HepG2 (cell line): ENCODE data around the gene TCF7L2. TPM values are rescaled to one million over a fixed set of nuclear protein-coding genes. Genes with fewer than 3 reads are reported as not detected.

Source experiments
- ATAC-seq: fragments of 200-7000 bp; cut with Tn5 transposase; 3 replicates; pipeline ENCODE4 v1.9.1; 2020; ENCODE audit warnings: mild to moderate bottlenecking, moderate library complexity
- BruUV-seq: library from RNA; stranded (reverse); fragments of 400-500 nt; replicated peaks from 2 replicates; lab custom pipeline; 2021; lab: Mats Ljungman, UMichigan
- CTCF ChIA-PET: fragments of 300-600 bp; formaldehyde crosslinking; extraction: SDS; loops from one replicate; lab custom pipeline; 2021; ENCODE audit warnings: low total read pairs, inconsistent platforms, low intra/inter-chr PET ratio; lab: Yijun Ruan, JAX
- POLR2A ChIA-PET: fragments of 350-600 bp; sonication (Branson Sonifier 250); formaldehyde crosslinking; loops from one replicate; lab custom pipeline; 2020; ENCODE audit warnings: antibody characterized with exemption, inconsistent platforms; lab: Yijun Ruan, JAX
- DNase-seq: peaks from one replicate; pipeline ENCODE4 v3.0.0-alpha.2; 2015; ENCODE audit warnings: low spot score
- FAIRE-seq: peaks from 3 replicates; lab custom pipeline; 2011; peaks lifted over from hg19 to GRCh38; lab: Jason Lieb, UNC
- H2AFZ ChIP-seq: one replicate; pipeline ENCODE4 v1.6.1; 2011; ENCODE audit warnings: low read length, inconsistent platforms
- H3K27ac ChIP-seq: fragments of 300-600 bp; 3 replicates; pipeline ENCODE4 v1.8.0; 2011; ENCODE audit warnings: mixed run types, mild to moderate bottlenecking, mixed read lengths, low read length, inconsistent platforms; ENCODE audit not compliant: insufficient read depth; ENCODE audit errors: extremely low read length
- H3K27me3 ChIP-seq, 2 experiments: fragments of 200-600 bp in 1 of 2; 2 replicates in 1 of 2; 3 replicates in 1 of 2; pipeline versions ENCODE4 v1.6.0 to v1.8.0; 2011; ENCODE audit warnings: low read length in 2 of 2, mild to moderate bottlenecking in 2 of 2, moderate library complexity in 2 of 2, inconsistent platforms in 1 of 2; ENCODE audit not compliant: insufficient read depth in 2 of 2, control insufficient read depth in 1 of 2
- H3K36me3 ChIP-seq, 2 experiments: fragments of 200-600 bp in 1 of 2; replicated peaks in 1 of 2; 2 replicates in 1 of 2; 3 replicates in 1 of 2; pipeline versions ENCODE4 v1.5.1 to v1.8.0; 2011; ENCODE audit warnings: low read length in 2 of 2, inconsistent platforms in 1 of 2; ENCODE audit not compliant: insufficient read depth in 2 of 2, control insufficient read depth in 1 of 2
- H3K4me1 ChIP-seq: 2 replicates; pipeline ENCODE4 v1.5.1; 2012; ENCODE audit warnings: low read length, inconsistent platforms; ENCODE audit not compliant: insufficient read depth
- H3K4me2 ChIP-seq: 2 replicates; pipeline ENCODE4 v1.6.0; 2011; ENCODE audit warnings: low read depth, low read length, inconsistent platforms
- H3K4me3 ChIP-seq, 3 experiments: fragments of 200-600 bp in 1 of 3; sonication (generic), shearing (Covaris generic) in 1 of 3; replicated peaks in 1 of 3; 2 replicates each; pipeline ENCODE4 v1.5.1; 2011 to 2016; ENCODE audit warnings: low read length in 3 of 3, inconsistent platforms in 2 of 3, low read depth in 2 of 3, mild to moderate bottlenecking in 2 of 3, control low read depth in 1 of 3, mixed read lengths in 1 of 3; ENCODE audit not compliant: insufficient read depth in 1 of 3
- H3K79me2 ChIP-seq: one replicate; pipeline ENCODE4 v1.6.1; 2011; ENCODE audit warnings: low read length, inconsistent platforms; ENCODE audit not compliant: insufficient read depth
- H3K9ac ChIP-seq: 2 replicates; pipeline ENCODE4 v1.6.0; 2011; ENCODE audit warnings: mild to moderate bottlenecking, low read depth, low read length, inconsistent platforms; ENCODE audit not compliant: insufficient read depth
- H3K9me3 ChIP-seq: 2 replicates; pipeline ENCODE4 v1.5.1; 2012; ENCODE audit warnings: mild to moderate bottlenecking, low read length
- H4K20me1 ChIP-seq: 2 replicates; pipeline ENCODE4 v1.6.0; 2011; ENCODE audit warnings: inconsistent platforms, mild to moderate bottlenecking, low read length, moderate library complexity; ENCODE audit not compliant: insufficient read depth
- MAFK ChIP-seq, 2 experiments: IDR thresholded peaks in 1 of 2; conservative IDR thresholded peaks in 1 of 2; 2 replicates each; pipeline ENCODE4 v1.6.1; 2011; ENCODE audit warnings: improper control_type of control experiment in 2 of 2, low read length in 2 of 2
- MED8 ChIP-seq: sonication (generic); formaldehyde crosslinking; IDR thresholded peaks from 2 replicates; pipeline ENCODE4 v1.8.1; 2023; ENCODE audit warnings: mild to moderate bottlenecking, missing genetic modification reagents; ENCODE audit not compliant: insufficient replicate concordance
- POLR2A ChIP-seq, 2 experiments: IDR thresholded peaks; 2 replicates each; pipeline ENCODE4 v1.6.1; 2011; ENCODE audit warnings: low read depth in 2 of 2, low read length in 2 of 2, mild to moderate bottlenecking in 1 of 2, moderate library complexity in 1 of 2; ENCODE audit not compliant: insufficient read depth in 1 of 2
- ZNF160 ChIP-seq: sonication (generic); formaldehyde crosslinking; IDR thresholded peaks from 2 replicates; pipeline ENCODE4 v1.8.0; 2022; ENCODE audit warnings: mild to moderate bottlenecking, inconsistent platforms, missing genetic modification reagents
- ZNF331 ChIP-seq: sonication (generic); formaldehyde crosslinking; IDR thresholded peaks from 2 replicates; pipeline ENCODE4 v1.4.0; 2020; ENCODE audit warnings: missing genetic modification reagents
- ZNF451 ChIP-seq: sonication (generic); formaldehyde crosslinking; IDR thresholded peaks from 2 replicates; pipeline ENCODE4 v1.5.0; 2020; ENCODE audit warnings: mild to moderate bottlenecking, missing genetic modification reagents
- WGBS: methylation state at CpG from one replicate; pipeline ENCODE4 v1.1.6; 2017; ENCODE audit warnings: low lambda C conversion rate; 5-methylcytosine and 5-hydroxymethylcytosine counted together
- in situ Hi-C: cut with HindIII; loops from 2 replicates; pipeline ENCODE4 v1.10.0; 2017; ENCODE audit warnings: low pct_unique_long_range_greater_than_20kb; ENCODE audit not compliant: extremely low pct_ligation_motif_present
- intact Hi-C: fragments of 100-400 bp; cut with micrococcal nuclease; formaldehyde crosslinking; loops from one replicate; pipeline ENCODE4 v1.10.0; 2022; ENCODE audit not compliant: unreplicated experiment
- polyA plus RNA-seq, 8 experiments: library from polyadenylated mRNA; depleted of rRNA in 3 of 8; stranded (reverse) in 7 of 8; unstranded in 1 of 8; fragments of >200 nt; fragmentation: Illumina TruSeq in 4 of 8; extraction: Trizol in 4 of 8; gene quantifications; 2 replicates each; pipeline versions ENCODE4 v1.2.1 to v1.2.3, GENCODE V29; 2011 to 2016; ENCODE audit warnings: low read depth in 4 of 8, missing spikeins in 1 of 8, mixed read lengths in 1 of 8; ENCODE audit not compliant: insufficient read depth in 1 of 8
- total RNA-seq, 5 experiments: library from RNA; depleted of rRNA; stranded (reverse); fragments of >200 nt; fragmentation: Illumina TruSeq; extraction: Trizol; gene quantifications; 2 replicates each; pipeline ENCODE4 v1.2.3, GENCODE V29; 2016; ENCODE audit warnings: low read depth in 1 of 5
- TF ChIP-seq, protein P1 (sequence below): sonication (generic); formaldehyde crosslinking; IDR thresholded peaks from 2 replicates; pipeline ENCODE4 v1.5.0; 2020; ENCODE audit warnings: missing genetic modification reagents, mild to moderate bottlenecking, borderline replicate concordance
- TF ChIP-seq, protein P2 (sequence below): IDR thresholded peaks from 2 replicates; pipeline ENCODE4 v1.6.1; 2012; ENCODE audit warnings: low read length, improper control_type of control experiment

Gene TCF7L2
- total and polyA plus RNA-seq, 2 of the 13 experiments (the other 11 are each of a cell fraction or from before 2014, with no cell fraction given): 3.9 to 13.7 TPM

DNA sequence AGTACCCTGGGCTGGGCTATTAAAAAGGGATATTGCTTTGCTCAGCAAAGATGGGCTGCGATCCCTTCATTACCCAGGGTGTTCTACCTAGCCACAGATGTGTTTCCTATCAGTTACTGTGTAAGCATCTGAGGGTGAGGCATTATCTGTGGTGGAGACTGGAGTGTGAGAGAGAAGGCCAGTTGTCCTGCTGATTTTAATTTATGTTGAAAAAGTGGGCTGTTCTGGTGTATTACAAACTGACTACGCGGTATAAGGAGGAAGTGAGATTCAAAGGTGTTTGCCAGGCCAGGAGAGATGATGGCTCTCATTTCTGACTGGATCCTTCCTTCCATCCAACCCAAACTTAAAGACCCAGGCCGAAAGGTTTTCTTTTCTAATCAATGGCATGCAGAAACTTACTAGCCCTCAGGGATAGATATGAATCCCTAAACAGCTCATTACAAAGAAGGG, 7.6 kb downstream of the TCF7L2 start:
- ATAC-seq (no peak), DNase-seq (no peak), FAIRE-seq (no peak)
- H3K27ac ChIP-seq: no peak overlapping the region
- H3K79me2 ChIP-seq: peaks cover 95% of the 10 kb centered on the region
- CTCF ChIA-PET: no interaction called here
- H2AFZ ChIP-seq: no peak overlapping the region
- POLR2A ChIA-PET: no interaction called here
- peaks cover 56% of the 10 kb centered on the region for H4K20me1 ChIP-seq
- H3K9me3 ChIP-seq: no peaks in the 10 kb centered on the region
- no peaks in the 10 kb centered on the region; a peak in 1 of 5 replicates for H3K27me3 ChIP-seq
- BruUV-seq: no TSS peak
- WGBS: 98% methylated on average over 4 of the region's 4 CpGs
- intact Hi-C loops (loop anchor here (10.0 kb wide), 1 partner anchor 107 kb away; no protein-coding TSS in a partner anchor), in situ Hi-C loops (loop anchor here (10.0 kb wide), 1 partner anchor 393 kb away; no protein-coding TSS in a partner anchor)
- H3K4me2 ChIP-seq: no peak overlapping the region
- peak; percentile 37 to 45; a peak in 1 of 4 replicates for TF ChIP-seq MAFK (conservative IDR thresholded peaks at IDR 0.05 in 1 of 2, IDR thresholded peaks at IDR 0.05 in 1 of 2; ENCODE audit: low read length in 2 of 2)
- no peak for TF ChIP-seq MED8 (CRISPR knock-in tag)
- peak in 1 of 2 experiments; percentile 25; a peak in 1 of 4 replicates for TF ChIP-seq POLR2A (IDR thresholded peaks at IDR 0.05; ENCODE audit: insufficient read depth in 1 of 2, low read depth in 2 of 2, low read length in 2 of 2)
- H3K36me3 ChIP-seq: peaks cover 7 to 29% of the 10 kb centered on the region in 2 experiments
- no peak overlapping the region for H3K4me3 ChIP-seq
- peaks cover 75% of the 10 kb centered on the region for H3K4me1 ChIP-seq
- H3K9ac ChIP-seq: no peak overlapping the region

DNA sequence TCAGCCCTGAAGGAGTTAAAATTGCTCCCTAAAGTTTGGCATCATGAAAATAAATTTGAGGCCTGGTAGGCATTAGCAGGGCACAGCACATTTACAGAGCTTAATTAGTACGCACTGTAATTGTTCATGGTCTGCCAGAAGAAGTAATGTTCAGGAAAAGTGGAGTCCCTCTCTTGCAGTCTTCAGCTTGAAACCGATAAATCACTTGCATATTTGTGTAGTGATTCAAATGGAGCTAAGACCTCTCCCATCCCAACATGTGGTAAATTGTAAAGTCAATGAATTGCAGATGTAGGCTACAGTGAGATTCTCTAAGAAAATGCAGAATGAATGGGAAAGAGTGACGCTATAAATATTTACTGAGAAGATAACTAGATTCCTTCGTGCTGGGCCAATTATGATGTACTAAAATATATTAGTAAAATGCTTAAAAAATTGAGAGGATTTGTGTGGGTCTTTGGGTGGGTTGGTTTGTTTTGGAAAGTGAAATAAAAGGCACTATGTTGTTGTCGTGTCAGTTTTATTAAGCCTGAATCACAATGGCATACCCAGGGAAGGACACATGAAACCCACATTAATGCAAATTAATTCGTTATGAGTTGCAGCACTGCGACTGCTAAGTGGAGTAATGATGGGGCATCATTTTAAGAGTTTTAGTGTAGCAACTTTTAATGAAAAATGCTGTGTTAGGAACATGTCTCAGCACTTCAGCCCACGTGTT, 8.4 kb downstream of the TCF7L2 start:
- BruUV-seq: no TSS peak
- FAIRE-seq (no peak), DNase-seq (no peak), ATAC-seq (no peak)
- peaks cover 7 to 29% of the 10 kb centered on the region in 2 experiments for H3K36me3 ChIP-seq
- CTCF ChIA-PET: no interaction called here
- H2AFZ ChIP-seq: no peak overlapping the region
- WGBS: 96% methylated on average over 8 of the region's 8 CpGs
- H3K79me2 ChIP-seq: peaks cover 91% of the 10 kb centered on the region
- no peaks in the 10 kb centered on the region for H3K9me3 ChIP-seq
- in situ Hi-C loops (loop anchor here (10.0 kb wide), 1 partner anchor 394 kb away; no protein-coding TSS in a partner anchor), intact Hi-C loops (loop anchor here (10.0 kb wide), 1 partner anchor 106 kb away; no protein-coding TSS in a partner anchor)
- POLR2A ChIA-PET: interaction anchor here (0.8 to 1.1 kb wide), 2 partner anchors 8 to 62 kb away, joined by 3 read pairs; no protein-coding TSS in a partner anchor
- no peak overlapping the region for H3K4me2 ChIP-seq
- peaks cover 58% of the 10 kb centered on the region for H4K20me1 ChIP-seq
- H3K27ac ChIP-seq: no peak overlapping the region
- TF ChIP-seq ZNF331 (CRISPR knock-in tag) (no peak), ZNF160 (CRISPR knock-in tag) (no peak), ZNF451 (CRISPR knock-in tag) (no peak)
- TF ChIP-seq, protein P1, sequence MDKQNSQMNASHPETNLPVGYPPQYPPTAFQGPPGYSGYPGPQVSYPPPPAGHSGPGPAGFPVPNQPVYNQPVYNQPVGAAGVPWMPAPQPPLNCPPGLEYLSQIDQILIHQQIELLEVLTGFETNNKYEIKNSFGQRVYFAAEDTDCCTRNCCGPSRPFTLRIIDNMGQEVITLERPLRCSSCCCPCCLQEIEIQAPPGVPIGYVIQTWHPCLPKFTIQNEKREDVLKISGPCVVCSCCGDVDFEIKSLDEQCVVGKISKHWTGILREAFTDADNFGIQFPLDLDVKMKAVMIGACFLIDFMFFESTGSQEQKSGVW (CRISPR knock-in tag): no peak
- TF ChIP-seq, protein P2, sequence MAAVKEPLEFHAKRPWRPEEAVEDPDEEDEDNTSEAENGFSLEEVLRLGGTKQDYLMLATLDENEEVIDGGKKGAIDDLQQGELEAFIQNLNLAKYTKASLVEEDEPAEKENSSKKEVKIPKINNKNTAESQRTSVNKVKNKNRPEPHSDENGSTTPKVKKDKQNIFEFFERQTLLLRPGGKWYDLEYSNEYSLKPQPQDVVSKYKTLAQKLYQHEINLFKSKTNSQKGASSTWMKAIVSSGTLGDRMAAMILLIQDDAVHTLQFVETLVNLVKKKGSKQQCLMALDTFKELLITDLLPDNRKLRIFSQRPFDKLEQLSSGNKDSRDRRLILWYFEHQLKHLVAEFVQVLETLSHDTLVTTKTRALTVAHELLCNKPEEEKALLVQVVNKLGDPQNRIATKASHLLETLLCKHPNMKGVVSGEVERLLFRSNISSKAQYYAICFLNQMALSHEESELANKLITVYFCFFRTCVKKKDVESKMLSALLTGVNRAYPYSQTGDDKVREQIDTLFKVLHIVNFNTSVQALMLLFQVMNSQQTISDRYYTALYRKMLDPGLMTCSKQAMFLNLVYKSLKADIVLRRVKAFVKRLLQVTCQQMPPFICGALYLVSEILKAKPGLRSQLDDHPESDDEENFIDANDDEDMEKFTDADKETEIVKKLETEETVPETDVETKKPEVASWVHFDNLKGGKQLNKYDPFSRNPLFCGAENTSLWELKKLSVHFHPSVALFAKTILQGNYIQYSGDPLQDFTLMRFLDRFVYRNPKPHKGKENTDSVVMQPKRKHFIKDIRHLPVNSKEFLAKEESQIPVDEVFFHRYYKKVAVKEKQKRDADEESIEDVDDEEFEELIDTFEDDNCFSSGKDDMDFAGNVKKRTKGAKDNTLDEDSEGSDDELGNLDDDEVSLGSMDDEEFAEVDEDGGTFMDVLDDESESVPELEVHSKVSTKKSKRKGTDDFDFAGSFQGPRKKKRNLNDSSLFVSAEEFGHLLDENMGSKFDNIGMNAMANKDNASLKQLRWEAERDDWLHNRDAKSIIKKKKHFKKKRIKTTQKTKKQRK: no peak
- H3K4me3 ChIP-seq: no peak overlapping the region
- peaks cover 78% of the 10 kb centered on the region for H3K4me1 ChIP-seq
- no peak overlapping the region for H3K9ac ChIP-seq
- no peaks in the 10 kb centered on the region for H3K27me3 ChIP-seq
